ENCODE results near the gene VKORC1. TPM values are rescaled to one million over a fixed set of nuclear protein-coding genes. Genes with fewer than 3 reads are reported as not detected.
"Not testable (repeated sequence)": the region's sequence is repeated elsewhere in the genome, so short reads cannot be mapped to it uniquely, and the experiment has no call there.

VKORC1 gene
- total RNA-seq: 101 TPM

DNA sequence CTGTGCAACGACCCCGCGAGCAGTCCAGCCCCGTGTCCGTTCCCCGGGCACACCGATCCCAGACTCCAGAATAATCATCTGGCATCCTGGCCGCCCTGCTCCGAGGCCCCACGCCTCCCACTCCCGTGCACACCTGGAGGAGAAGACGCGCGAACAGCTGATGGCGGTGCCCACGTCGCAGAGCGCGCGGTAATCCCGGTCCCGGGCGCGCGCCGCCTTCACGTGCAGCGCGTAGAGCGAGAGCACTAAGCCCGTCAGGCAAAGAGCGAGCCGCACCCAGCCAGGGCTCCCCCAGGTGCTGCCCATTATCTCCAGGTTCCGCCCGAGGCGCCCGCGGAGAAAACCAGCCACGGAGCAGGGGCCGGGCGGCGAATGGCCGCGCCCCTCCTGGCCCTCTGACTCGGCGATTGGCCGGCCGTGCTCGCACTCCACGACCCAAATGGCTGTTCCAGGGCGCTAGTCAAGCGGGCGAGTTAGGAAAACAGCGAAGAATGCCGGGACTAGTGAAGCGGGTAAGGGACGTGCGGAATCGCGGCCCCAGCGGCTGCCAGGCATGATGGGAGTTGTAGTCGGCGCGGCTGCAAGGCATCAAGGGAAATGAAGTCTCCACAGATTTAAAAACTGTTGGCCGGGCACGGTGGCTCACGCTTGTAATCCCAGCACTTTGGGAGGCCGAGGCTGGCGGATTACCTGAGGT lies at the start of gene VKORC1:
TSS of gene VKORC1 (minus strand) at position 374 of the 697 bp plus-strand sequence. CDS start at position 306, 68 bp downstream.
- ATAC-seq (peak; percentile 91), DNase-seq (ENCODE audit: low spot score) (peak; percentile 98)

- DNase-seq (ENCODE audit: low spot score): no peak
- ATAC-seq: no peak
Measured at GRCh38 chr16:31143694-31144148, 49.1 kb upstream of the VKORC1 start.

DNA sequence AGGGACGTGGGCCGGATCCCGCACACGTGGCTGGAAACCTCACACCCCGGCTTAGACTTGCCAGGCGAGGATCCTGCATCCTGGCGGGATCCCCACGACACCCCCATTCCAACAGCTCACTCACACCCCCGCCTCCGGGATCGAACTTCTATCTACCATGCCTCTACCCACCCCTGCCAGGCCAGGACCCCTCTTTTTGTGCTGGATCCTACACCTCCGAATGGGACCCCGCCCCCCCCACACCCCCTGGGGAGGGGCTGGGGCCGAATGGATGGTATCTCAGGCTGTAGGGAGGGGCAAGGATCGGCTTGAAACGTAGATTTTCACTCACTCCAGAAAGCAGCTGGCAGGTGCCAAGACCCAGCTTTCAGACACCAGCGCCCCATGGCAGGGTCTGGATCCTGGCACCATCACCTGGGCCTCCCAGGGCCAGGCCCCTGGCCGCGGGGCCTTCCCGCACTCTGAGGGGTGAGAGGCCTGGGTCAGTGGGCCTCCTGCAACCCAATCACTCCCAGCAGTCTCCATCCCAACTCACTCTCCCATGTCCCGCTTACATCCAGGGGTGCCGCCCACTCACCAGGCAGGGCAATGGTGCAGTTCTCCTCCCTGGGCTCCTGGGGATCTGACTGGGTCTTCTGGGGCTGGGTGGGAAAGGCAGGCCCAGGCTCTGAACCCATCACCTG lies 48.6 kb upstream of the VKORC1 start:
- DNase-seq (ENCODE audit: low spot score): no peak
- ATAC-seq: no peak

DNA sequence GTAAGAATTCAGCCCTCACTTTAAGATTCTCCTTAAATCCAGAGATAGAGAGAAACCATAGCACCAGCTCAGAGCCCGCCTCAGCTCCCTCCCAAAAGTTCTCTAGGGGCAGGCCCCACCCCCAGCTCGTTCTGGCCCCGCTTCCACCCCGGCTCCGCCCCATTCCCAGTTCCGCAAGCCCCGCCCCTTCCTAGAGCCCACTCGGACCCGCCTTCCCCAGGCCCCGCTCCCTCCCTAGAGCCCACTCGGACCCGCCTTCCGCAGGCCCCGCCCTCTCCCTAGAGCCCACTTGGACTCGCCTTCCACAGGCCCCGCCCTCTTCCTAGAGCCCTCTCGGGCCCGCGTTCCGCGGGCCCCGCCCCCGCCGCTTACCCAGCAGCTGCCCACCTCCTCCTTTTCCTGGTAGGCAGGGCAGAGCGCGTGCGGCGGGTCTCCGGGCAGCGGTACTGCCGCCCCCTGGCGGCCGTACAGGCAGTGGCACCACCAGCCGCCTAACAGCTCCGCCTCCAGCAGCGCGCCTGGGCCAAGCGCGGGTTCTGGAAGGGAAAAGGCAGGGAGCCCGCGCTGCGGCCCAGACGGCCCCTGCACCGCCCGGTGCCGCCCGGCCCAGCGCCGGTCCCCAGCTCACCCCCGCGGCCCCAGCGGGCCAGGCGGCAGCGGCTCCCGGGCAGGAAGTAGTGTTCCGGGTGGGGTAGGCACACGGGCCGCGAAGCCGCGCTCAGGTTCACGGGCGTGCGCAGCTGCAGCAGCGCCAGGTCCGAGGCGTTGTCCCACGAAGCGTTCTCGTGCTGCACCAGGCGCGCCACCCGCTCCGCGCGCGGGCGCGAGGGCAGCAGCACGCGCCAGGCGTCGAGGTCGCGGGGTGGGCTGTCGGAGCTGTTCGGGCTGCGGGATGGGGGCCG lies 47.8 kb upstream of the VKORC1 start:
- DNase-seq (ENCODE audit: low spot score): peak; percentile 100
- ATAC-seq: peak; percentile 91

DNA sequence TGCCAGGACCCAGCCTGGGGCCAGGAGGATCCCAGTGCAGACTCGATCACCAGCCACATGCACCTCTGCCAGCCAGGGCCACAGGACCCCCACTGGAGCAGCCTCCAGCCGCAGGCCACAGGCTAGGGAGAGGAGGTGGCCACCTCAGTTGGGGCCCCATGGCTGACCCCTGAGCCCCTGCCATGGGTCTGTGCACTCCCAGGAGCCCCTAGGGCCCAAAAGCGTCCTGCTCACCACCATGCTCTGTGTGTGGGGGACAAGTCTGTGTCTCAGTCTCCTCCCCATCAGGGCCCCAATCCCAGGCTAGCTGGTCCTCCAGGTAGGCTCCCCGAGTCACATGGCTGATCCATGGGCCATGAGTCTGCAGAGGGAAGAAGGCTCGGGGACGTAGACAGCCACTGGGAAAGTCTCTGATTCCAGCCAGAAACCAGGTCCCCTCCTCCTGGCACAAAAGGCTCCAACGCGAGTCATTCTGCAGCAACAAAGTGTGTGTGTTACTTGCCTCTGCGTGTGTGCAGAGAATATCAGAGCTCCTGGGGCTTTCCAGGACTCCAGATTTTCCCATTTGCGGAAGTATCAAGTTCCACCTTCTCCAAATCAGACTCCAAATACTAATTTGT lies 47.0 kb upstream of the VKORC1 start:
- DNase-seq (ENCODE audit: low spot score): peak; percentile 59
- peak; percentile 10 for ATAC-seq

GRCh38 chr16:31141071-31141469 lies 46.5 kb upstream of the VKORC1 start:
- DNase-seq (ENCODE audit: low spot score); ATAC-seq: not testable (repeated sequence)

- ATAC-seq (no peak), DNase-seq (ENCODE audit: low spot score) (no peak)
Measured at GRCh38 chr16:31138621-31139578, 44.3 kb upstream of the VKORC1 start.

DNA sequence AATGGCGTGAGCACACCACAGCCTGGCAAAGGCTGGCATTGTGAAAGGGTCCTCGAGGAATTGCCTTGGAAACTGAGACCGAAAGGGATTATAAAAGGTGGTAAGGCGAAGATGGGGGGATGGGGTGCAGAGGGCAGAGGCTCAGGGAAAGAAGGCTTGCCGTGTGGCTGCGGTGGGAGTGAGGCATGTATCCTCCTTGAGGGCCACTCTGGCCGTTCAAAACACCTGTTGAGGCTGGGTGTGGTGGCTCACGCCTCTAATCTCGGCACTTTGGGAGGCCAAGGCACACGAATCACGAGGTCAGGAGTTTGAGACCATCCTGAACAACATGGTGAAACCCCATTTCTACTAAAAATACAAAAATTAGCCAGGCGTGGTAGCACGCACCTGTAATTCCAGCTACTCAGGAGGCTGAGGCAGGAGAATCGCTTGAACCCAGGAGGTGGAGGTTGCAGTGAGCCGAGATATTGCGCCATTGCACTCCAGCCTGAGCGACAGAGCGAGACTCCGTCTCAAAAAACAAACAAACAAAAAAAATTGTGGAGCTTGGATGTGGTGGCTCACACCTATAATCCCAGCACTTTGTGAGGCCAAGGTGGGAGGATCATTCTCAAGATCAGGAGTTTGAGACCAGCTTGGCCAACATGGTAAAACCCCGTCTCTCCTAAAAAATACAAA lies 42.4 kb upstream of the VKORC1 start:
- DNase-seq (ENCODE audit: low spot score): not testable (repeated sequence)

GRCh38 chr16:31136287-31136662 lies 41.7 kb upstream of the VKORC1 start:
- no peak for ATAC-seq
- no peak for DNase-seq (ENCODE audit: low spot score)

More for the DNA sequence above, 42.4 kb upstream of the VKORC1 start:
- not testable (repeated sequence) for ATAC-seq

DNA sequence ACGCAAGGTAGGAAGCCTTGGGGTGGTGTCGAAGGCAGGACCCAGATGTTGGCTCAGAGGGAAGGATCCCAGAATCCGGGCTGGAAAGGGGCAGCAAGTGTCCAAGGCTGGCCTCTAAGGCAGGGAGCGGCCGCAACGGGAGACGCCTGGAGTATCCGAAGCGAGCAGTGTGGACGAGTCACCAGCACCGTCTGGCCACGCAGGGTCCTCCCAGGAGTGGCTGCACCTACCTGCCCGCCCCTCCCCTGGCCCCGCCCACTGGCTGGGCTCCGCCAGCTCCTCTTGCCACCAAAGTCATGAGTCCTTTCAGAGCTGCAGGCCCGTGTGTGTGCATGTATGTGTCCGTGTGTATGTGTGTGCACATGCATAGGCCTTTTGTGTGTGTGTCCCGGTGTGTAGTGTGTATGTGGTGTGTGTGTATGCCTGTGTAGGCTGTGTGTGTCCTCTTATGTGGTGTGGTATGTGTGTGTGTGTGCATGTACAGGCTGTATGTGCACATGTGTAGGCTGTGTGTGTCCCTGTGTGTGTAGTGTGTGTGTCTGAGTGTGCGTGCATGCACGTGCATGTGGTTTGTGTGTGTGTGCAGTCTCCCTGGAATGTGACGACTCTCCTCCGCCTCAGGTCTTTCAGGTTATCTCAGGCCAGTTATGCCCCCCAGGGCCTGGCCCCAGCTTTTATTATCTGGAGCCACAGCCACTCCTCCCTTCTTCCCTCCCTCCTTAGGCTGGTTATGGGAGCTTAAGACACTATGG lies 41.1 kb upstream of the VKORC1 start, which contains the start of gene PRSS8:
TSS of gene PRSS8 (minus strand) at position 193 of the 752 bp plus-strand sequence. CDS start 229 bp downstream, outside the sequence.
- DNase-seq (ENCODE audit: low spot score): peak; percentile 88
- peak; percentile 87 for ATAC-seq

DNA sequence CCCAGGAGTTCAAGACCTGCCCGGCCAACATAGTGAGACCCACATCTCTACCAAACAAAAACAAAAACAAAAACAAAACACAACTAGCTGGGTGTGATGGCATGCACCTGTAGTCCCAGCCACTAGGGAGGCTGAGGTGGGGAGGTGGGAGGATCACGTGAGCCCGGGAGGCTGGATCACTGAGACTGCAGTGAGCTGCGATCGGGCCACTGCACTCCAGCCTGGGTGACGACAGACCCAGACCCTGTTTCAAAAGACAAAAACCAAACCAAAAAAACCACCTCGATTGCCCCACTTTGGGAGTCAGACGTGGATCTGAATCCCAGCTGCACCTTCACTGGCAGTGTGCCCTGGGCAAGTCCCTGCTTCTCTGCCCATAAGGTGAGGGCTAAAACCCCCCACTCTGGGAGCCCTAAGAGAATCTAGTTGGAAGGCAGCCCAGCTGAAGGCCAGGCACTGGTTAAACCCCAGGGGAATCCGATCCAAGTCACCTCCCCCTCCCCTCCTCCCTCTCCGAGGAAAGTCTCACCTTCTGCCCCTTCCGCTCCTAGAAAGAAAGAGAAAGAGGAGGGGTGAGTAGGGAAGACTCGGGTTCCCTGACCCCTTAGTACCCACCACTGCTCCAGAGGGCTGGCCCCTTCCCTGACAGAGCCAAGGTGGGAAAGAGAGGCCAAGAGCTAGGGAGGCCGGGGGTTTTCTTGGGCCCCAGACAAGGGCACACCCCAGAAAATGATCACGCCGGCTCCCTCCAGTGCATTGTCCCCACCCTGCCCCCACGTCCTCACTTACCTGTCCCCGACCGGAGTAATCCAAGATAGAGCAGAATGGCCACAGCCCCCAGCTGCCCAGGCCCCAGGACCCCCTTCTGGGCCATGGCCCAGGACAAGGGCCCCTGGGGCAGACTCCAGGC lies 40.3 kb upstream of the VKORC1 start:
- peak; percentile 55 for ATAC-seq
- DNase-seq (ENCODE audit: low spot score): no peak

- ATAC-seq (no peak), DNase-seq (ENCODE audit: low spot score) (no peak)
Measured at GRCh38 chr16:31134091-31134571, 39.5 kb upstream of the VKORC1 start.

- ATAC-seq: no peak
- DNase-seq (ENCODE audit: low spot score): no peak
Measured at GRCh38 chr16:31133046-31133501, 38.5 kb upstream of the VKORC1 start.

DNA sequence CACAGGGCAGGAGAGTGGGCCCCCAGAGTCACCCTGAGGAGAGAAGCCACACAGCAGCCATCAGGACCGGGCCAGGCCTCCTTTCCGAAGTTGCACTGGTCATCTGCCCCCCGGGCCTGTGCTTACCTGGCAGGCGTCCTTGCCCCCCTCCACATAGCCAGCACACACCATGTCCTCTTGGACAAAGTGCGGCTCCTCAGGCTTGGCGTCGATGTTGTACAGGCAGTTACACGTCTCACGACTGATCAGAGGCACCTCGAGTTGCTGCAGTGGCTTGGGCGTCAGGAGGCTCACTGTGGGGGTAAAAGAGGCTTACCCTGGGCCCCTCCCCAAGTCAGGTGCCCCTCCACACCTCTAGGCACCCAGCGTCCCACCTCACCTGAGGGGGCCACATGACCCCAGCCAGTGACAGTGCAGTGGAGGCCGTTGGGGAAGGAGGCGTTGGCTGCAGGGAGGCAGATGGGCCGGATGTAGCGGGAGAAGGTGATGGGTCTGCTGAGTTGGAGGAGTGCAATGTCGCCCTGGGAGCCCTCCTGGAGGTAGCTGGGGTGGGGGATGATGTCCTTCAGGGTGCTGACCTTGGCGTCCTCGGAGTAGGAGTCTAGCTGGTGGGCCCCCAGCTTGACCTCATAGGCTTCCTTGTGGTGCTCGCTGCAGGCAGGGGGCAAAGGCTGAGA lies 37.8 kb upstream of the VKORC1 start:
- ATAC-seq (no peak), DNase-seq (ENCODE audit: low spot score) (no peak)

GRCh38 chr16:31131841-31132271 lies 37.3 kb upstream of the VKORC1 start:
- no peak for ATAC-seq
- no peak for DNase-seq (ENCODE audit: low spot score)

GRCh38 chr16:31131416-31131815 lies 36.8 kb upstream of the VKORC1 start:
- ATAC-seq (no peak), DNase-seq (ENCODE audit: low spot score) (no peak)

Measured in left lobe of liver (tissue), 2 donors.